Caco-2 (cell line): ENCODE data around the gene PALLD. TPM values are rescaled to one million over a fixed set of nuclear protein-coding genes. Genes with fewer than 3 reads are reported as not detected.

Source experiments
- BruUV-seq: library from RNA; stranded (reverse); fragments of 400-500 nt; replicated peaks from 2 replicates; lab custom pipeline; 2021; lab: Mats Ljungman, UMichigan
- CTCF ChIA-PET: fragments of 300-600 bp; sonication (Branson Sonifier 250); formaldehyde crosslinking; loops from one replicate; lab custom pipeline; 2022; ENCODE audit warnings: antibody characterized with exemption; lab: Charles Lee
- POLR2A ChIA-PET: fragments of 300-600 bp; sonication (Branson Sonifier 250); formaldehyde crosslinking; loops from one replicate; lab custom pipeline; 2022; ENCODE audit warnings: antibody characterized with exemption; lab: Charles Lee
- DNase-seq, 2 experiments: peaks; one replicate each; pipeline versions ENCODE4 v3.0.0 to v3.0.0-alpha.2; 2020 to 2022
- H3K27me3 ChIP-seq: replicated peaks from 2 replicates; pipeline ENCODE4 v1.6.0; 2011; ENCODE audit warnings: low read length; ENCODE audit not compliant: control insufficient read depth, insufficient read depth
- H3K36me3 ChIP-seq: 2 replicates; pipeline ENCODE4 v1.5.1; 2011; ENCODE audit warnings: low read length; ENCODE audit not compliant: control insufficient read depth, insufficient read depth
- H3K4me1 ChIP-seq: fragments of 250-450 bp; sonication (Bioruptor Pico); 2 replicates; pipeline ENCODE4 v1.5.1; 2020; ENCODE audit warnings: mild to moderate bottlenecking
- H3K4me3 ChIP-seq: 2 replicates; pipeline ENCODE4 v1.5.1; 2011; ENCODE audit warnings: low read depth, mild to moderate bottlenecking, control low read depth, low read length
- H3K9me3 ChIP-seq: fragments of 250-450 bp; sonication (Bioruptor Pico); 2 replicates; pipeline ENCODE4 v1.5.1; 2020; ENCODE audit warnings: mild to moderate bottlenecking, moderate library complexity
- H3K27ac Mint-ChIP-seq: one replicate; pipeline ENCODE4 v1.8.0; 2022; ENCODE audit warnings: mixed read lengths; ENCODE audit not compliant: unreplicated experiment
- H3K27me3 Mint-ChIP-seq: one replicate; pipeline ENCODE4 v1.8.0; 2022; ENCODE audit warnings: mixed read lengths; ENCODE audit not compliant: insufficient read depth, unreplicated experiment
- H3K36me3 Mint-ChIP-seq: one replicate; pipeline ENCODE4 v1.8.0; 2022; ENCODE audit warnings: mild to moderate bottlenecking, mixed read lengths; ENCODE audit not compliant: insufficient read depth, unreplicated experiment
- H3K4me1 Mint-ChIP-seq: one replicate; pipeline ENCODE4 v1.8.0; 2022; ENCODE audit warnings: low read depth, mixed read lengths; ENCODE audit not compliant: unreplicated experiment
- H3K4me3 Mint-ChIP-seq: one replicate; pipeline ENCODE4 v1.8.0; 2022; ENCODE audit warnings: mild to moderate bottlenecking, moderate library complexity, mixed read lengths; ENCODE audit not compliant: unreplicated experiment
- H3K9me3 Mint-ChIP-seq: one replicate; pipeline ENCODE4 v1.8.0; 2022; ENCODE audit warnings: mixed read lengths; ENCODE audit not compliant: unreplicated experiment
- CTCF ChIP-seq, 2 experiments: fragments of 200-600 bp in 1 of 2; IDR thresholded peaks; 1 replicate in 1 of 2; 2 replicates in 1 of 2; pipeline versions ENCODE4 v1.5.1 to v1.8.0; 2011 to 2022; ENCODE audit warnings: antibody characterized with exemption in 1 of 2, control low read depth in 1 of 2, inconsistent platforms in 1 of 2, low read depth in 1 of 2, low read length in 1 of 2, mild to moderate bottlenecking in 1 of 2, moderate library complexity in 1 of 2; ENCODE audit not compliant: insufficient read depth in 1 of 2, severe bottlenecking in 1 of 2, unreplicated experiment in 1 of 2
- intact Hi-C: fragments of 100-400 bp; cut with micrococcal nuclease; formaldehyde crosslinking; loops from one replicate; pipeline ENCODE4 v1.10.0; 2022; ENCODE audit not compliant: unreplicated experiment
- total RNA-seq: library from RNA; stranded (reverse); gene quantifications from 2 replicates; pipeline ENCODE4 v1.2.3, GENCODE V29; 2022

The PALLD gene
- total RNA-seq, 1 experiment from 2014 or later = 12.3 TPM

GRCh38 chr4:168565130-168565529 lies 68.3 kb downstream of the PALLD start:
- Mint-ChIP-seq H3K27me3 (peaks cover 3% of the 10 kb centered on the region), H3K4me1 (peaks cover 6% of the 10 kb centered on the region)
- POLR2A ChIA-PET = no interaction called here

GRCh38 chr4:168566726-168567125 lies 69.9 kb downstream of the PALLD start:
- no peaks in the 10 kb centered on the region for H3K9me3 Mint-ChIP-seq
- DNase-seq = no peak
- no peak for TF ChIP-seq CTCF (IDR thresholded peaks at IDR 0.05; ENCODE audit: insufficient read depth in 1 of 2, low read depth in 1 of 2, low read length in 1 of 2, severe bottlenecking in 1 of 2, unreplicated experiment in 1 of 2)
- peaks cover 6% of the 10 kb centered on the region for H3K27me3 Mint-ChIP-seq
- no peaks in the 10 kb centered on the region for H3K36me3 Mint-ChIP-seq
- peaks cover 6% of the 10 kb centered on the region for H3K4me1 Mint-ChIP-seq
- no TSS peak for BruUV-seq
- no peak overlapping the region for H3K4me3 ChIP-seq
- no peaks in the 10 kb centered on the region for H3K9me3 ChIP-seq
- no peak overlapping the region for H3K4me3 Mint-ChIP-seq
- intact Hi-C loops = no loop called here
- no peaks in the 10 kb centered on the region for H3K27me3 ChIP-seq
- H3K36me3 ChIP-seq = no peaks in the 10 kb centered on the region
- CTCF ChIA-PET = no interaction called here
- H3K4me1 ChIP-seq = 0 out of 2 replicates have a peak, but pooled peaks cover 10% of the 10 kb centered on the region
- no peak overlapping the region for H3K27ac Mint-ChIP-seq
- POLR2A ChIA-PET = no interaction called here

More at GRCh38 chr4:168565130-168565529, 68.3 kb downstream of the PALLD start:
- Histone ChIP-seq H3K4me3 (no peak overlapping the region), H3K36me3 (no peaks in the 10 kb centered on the region), H3K9me3 (no peaks in the 10 kb centered on the region), H3K27me3 (no peaks in the 10 kb centered on the region), H3K4me1 (0 out of 2 replicates have a peak, but pooled peaks cover 9% of the 10 kb centered on the region)
- H3K27ac Mint-ChIP-seq = no peak overlapping the region
- CTCF ChIA-PET = no interaction called here
- intact Hi-C loops = no loop called here
- no peaks in the 10 kb centered on the region for H3K36me3 Mint-ChIP-seq
- TF ChIP-seq CTCF (IDR thresholded peaks at IDR 0.05; ENCODE audit: insufficient read depth in 1 of 2, low read depth in 1 of 2, low read length in 1 of 2, severe bottlenecking in 1 of 2, unreplicated experiment in 1 of 2) = no peak
- H3K4me3 Mint-ChIP-seq = no peak overlapping the region
- DNase-seq = no peak
- no peaks in the 10 kb centered on the region for H3K9me3 Mint-ChIP-seq
- BruUV-seq = no TSS peak

DNA sequence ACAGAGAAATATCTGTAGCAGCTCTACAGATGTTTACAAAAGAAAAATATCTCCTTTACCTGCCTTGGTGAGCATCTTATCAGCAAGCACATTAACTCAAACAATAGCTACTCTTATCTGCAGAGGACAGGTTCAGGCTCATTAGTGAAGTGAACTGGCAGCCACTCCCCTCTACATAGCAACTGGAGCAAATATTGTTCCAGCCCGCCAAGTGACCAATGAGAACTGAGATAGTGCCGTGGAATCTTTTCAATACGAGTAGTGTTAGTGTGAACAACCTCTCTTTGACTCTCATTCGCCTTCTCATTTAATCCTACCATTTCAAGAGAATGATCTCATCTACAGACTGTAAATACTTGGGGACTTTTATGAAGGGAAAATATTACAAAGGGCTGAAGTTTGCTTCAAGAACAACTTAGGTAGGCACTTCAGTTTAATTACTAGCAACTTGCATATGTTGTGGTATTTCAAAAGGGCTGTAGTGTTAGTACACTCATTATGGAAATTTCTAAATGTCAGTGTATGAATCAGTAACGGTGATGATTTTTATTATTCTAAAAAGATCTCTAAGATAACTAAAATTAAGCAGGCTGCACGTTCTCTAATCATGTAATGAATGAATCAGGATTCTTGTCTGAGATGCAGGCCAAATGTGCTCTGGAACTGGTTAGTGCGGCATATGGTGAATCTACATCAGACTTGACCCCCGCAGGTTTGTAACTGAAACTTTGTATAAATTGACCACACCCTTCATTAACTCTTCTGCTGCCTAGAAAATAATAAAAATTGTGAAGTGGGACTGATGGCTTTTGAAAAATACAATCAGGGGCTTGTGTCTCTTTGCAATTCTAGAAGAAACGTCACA lies 72.4 kb downstream of the PALLD start:
- H3K9me3 ChIP-seq = no peaks in the 10 kb centered on the region
- no peak overlapping the region for H3K4me3 ChIP-seq
- Mint-ChIP-seq H3K4me3 (peak overlapping the region; percentile 35), H3K27ac (no peak overlapping the region), H3K4me1 (no peaks in the 10 kb centered on the region), H3K9me3 (no peaks in the 10 kb centered on the region), H3K36me3 (no peaks in the 10 kb centered on the region), H3K27me3 (peaks cover 11% of the 10 kb centered on the region)
- TF ChIP-seq CTCF (IDR thresholded peaks at IDR 0.05; ENCODE audit: insufficient read depth in 1 of 2, low read depth in 1 of 2, low read length in 1 of 2, severe bottlenecking in 1 of 2, unreplicated experiment in 1 of 2) = no peak
- no peaks in the 10 kb centered on the region for H3K36me3 ChIP-seq
- H3K4me1 ChIP-seq = 0 out of 2 replicates have a peak, but pooled peaks cover 10% of the 10 kb centered on the region
- BruUV-seq = no TSS peak
- ChIA-PET CTCF (no interaction called here), POLR2A (no interaction called here)
- intact Hi-C loops = no loop called here
- DNase-seq = peak; percentile 68 to 79
- H3K27me3 ChIP-seq = no peaks in the 10 kb centered on the region
